GM12801 (cell line): ENCODE data around the gene IER2.

Source experiments
- CTCF ChIP-seq: IDR thresholded peaks from one replicate; pipeline ENCODE4 v1.5.1; 2011; ENCODE audit warnings: control low read depth; ENCODE audit not compliant: insufficient read length; ENCODE audit errors: extremely low read depth

Gene IER2

DNA sequence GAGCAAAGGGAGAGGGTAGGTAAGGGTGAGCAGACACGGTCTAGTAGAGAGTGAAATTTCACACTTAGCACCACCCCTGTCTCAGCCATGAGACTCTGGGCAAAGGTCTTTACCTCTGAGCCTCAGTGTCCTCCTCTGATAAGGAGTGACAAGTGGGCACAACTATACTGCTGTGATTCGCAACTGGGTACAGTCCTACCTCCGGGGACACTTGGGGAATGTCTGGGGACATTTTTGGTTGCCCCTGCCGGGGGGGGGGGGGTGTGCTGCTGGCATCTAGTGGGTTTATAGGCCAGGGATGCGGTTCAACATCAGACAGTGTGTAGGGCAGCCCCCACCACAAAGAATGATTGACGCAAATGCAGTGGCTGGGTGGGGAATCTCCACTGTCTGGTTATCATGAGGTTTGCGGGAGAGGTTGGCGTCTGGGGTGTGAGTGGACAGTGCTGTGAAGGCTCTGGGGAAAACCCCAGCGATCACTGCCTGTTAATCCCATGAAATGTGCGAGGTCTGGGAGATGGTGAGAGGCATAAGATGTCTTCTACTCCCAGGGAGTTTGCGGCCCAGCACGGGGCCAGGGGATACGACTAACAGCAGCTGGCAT lies 27.8 kb upstream of the IER2 start:
- TF ChIP-seq CTCF, result no peak

DNA sequence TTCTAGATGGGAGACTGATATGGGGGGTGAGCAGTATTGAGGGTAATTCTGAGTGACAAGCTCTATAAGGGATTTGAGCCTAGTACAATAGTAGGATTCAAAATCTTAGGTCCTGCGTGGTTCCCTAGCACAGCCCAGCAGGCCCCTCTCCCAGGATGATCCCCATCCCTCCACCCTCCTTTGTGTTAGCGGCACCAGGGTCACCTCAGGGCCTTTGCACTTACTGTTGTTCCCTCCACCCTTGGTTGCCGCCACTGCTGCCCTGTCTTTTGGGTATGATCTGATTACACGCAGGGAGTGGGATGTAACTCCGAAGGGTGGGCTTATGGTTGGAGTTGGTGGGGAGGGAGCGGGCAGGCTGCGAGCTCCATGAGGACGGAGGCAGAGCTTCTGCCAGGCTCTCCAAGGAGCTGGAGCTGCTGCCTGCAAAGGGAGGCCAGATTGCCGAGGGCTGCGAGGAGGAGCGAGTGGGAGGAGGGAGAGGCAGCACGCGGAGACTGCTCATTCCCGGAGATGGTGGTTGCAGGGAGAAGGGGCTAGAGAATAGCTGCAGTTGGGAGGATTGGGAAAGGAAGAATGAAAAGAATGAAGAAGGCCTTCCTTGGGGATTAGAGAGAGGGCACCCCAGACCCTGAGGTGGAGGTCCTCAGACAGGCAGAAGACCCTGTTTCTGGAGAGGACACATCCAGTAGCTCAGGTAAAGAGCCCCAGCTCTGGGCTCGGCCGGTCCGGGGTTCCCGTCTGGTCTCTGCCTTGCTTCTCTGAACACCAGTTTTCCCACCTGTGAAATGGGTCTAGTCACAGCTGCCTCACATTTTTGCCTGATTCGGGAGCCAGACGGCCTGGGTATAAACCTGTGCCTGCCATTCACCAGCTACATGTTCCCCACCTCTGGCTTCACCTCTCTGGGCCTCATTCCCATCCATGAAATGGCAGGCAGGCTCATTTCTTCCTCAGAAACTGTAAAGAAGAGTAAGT lies 26.9 kb upstream of the IER2 start:
- TF ChIP-seq CTCF, result no peak

DNA sequence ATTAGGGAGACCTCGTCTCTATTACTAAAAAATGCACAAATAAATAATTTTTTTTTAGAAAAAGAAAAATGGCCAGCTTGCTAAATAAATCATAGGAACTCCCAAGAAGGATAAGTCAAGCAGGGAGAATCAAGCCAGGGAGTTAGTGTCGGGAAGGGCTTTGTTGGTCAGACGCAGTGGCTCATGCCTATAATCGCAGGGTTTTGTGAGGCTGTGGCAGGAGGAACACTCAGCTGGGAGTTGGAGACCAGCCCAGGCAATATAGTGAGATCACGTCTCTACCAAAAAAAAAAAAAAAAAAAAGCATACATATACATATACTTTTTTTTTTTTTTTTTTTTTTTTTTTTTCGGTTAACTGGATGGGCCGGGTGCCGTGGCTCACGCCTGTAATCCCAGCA lies 23.2 kb upstream of the IER2 start:
- no peak for TF ChIP-seq CTCF

- TF ChIP-seq CTCF, result no peak
Observed at GRCh38 chr19:13127811-13128575, 22.2 kb upstream of the IER2 start.

DNA sequence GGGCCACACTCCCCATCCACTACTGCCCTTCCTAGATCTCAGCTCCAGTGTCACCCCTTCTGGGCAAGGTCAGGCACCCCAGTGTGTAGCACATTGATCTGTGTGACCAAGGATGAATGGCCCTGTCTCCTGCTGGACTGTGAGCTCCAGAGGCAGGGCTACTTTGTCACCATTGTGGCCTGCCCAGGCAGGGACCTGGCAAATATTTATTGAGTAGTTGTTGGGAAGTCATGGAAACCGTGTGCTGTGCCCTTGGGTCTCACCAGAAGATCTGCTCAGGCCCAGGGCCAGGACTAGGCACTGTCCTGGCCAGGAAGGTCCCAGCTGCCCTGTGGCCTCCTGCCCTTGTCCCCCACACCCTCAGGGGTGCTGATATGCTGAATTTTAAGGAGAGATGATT lies 21.6 kb upstream of the IER2 start:
- no peak for TF ChIP-seq CTCF

- no peak for TF ChIP-seq CTCF
Observed at GRCh38 chr19:13129384-13129783, 20.8 kb upstream of the IER2 start.

- no peak for TF ChIP-seq CTCF
Observed at GRCh38 chr19:13130886-13131490, 19.2 kb upstream of the IER2 start.
